C4-2B (cell line): ENCODE results near the gene SLC24A3.

Source experiments
- ZFX ChIP-seq: fragments of 450-650 bp; IDR thresholded peaks from 2 replicates; pipeline ENCODE4 v1.6.1; 2017
- TF ChIP-seq, protein P1 (sequence below): fragments of 450-650 bp; conservative IDR thresholded peaks from 2 replicates; pipeline ENCODE4 v1.5.1; 2017; ENCODE audit warnings: mild to moderate bottlenecking

DNA sequence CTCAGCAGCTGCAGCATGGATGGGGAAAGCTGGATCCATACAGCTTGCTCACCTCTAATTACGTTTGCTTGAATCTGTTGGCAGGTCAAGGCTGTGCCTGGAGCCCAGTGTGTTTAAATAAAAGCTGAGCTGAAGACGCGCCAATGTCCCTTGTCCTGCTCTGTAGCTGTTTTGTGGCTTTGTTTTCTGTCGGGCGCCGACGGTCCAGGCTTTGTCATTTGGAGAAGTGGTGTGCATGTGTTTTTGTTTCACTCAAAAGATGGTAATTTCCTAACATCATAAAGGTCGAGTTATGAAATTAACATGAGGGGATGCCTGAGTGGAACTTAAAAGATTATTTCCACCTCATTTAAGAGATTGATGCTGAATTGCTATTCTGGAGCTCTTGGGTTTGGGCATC lies 107.6 kb downstream of the SLC24A3 start:
- TF ChIP-seq, protein P1, sequence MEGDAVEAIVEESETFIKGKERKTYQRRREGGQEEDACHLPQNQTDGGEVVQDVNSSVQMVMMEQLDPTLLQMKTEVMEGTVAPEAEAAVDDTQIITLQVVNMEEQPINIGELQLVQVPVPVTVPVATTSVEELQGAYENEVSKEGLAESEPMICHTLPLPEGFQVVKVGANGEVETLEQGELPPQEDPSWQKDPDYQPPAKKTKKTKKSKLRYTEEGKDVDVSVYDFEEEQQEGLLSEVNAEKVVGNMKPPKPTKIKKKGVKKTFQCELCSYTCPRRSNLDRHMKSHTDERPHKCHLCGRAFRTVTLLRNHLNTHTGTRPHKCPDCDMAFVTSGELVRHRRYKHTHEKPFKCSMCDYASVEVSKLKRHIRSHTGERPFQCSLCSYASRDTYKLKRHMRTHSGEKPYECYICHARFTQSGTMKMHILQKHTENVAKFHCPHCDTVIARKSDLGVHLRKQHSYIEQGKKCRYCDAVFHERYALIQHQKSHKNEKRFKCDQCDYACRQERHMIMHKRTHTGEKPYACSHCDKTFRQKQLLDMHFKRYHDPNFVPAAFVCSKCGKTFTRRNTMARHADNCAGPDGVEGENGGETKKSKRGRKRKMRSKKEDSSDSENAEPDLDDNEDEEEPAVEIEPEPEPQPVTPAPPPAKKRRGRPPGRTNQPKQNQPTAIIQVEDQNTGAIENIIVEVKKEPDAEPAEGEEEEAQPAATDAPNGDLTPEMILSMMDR = no peak
- TF ChIP-seq ZFX = no peak
